ENCODE results near the gene C19orf25. TPM values are rescaled to one million over a fixed set of nuclear protein-coding genes. Genes with fewer than 3 reads are reported as not detected.

Gene C19orf25
- total and polyA plus RNA-seq, 9 of the 15 experiments (the other 6 are each of a cell fraction or from before 2014, with no cell fraction given) = 0.79 to 96.0 (median 36.1) TPM

GRCh38 chr19:1445185-1445931, 33.7 kb downstream of the C19orf25 start (continued):
- TF ChIP-seq RERE (CRISPR knock-in tag; IDR thresholded peaks at IDR 0.05; ENCODE audit: borderline replicate concordance) = no peak
- no peak for TF ChIP-seq MCM2 (IDR thresholded peaks at IDR 0.05; ENCODE audit: low read depth)
- TF ChIP-seq C11orf30 (IDR thresholded peaks at IDR 0.05; ENCODE audit: low read depth) = no peak
- TF ChIP-seq RBM25 (IDR thresholded peaks at IDR 0.05; ENCODE audit: low read depth, low read length, severe bottlenecking) = peak; percentile 96
- TF ChIP-seq RNF219 (CRISPR knock-in tag; IDR thresholded peaks at IDR 0.05) = no peak
- TF ChIP-seq, protein P1, sequence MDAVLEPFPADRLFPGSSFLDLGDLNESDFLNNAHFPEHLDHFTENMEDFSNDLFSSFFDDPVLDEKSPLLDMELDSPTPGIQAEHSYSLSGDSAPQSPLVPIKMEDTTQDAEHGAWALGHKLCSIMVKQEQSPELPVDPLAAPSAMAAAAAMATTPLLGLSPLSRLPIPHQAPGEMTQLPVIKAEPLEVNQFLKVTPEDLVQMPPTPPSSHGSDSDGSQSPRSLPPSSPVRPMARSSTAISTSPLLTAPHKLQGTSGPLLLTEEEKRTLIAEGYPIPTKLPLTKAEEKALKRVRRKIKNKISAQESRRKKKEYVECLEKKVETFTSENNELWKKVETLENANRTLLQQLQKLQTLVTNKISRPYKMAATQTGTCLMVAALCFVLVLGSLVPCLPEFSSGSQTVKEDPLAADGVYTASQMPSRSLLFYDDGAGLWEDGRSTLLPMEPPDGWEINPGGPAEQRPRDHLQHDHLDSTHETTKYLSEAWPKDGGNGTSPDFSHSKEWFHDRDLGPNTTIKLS (IDR thresholded peaks at IDR 0.05; ENCODE audit: borderline replicate concordance, low read depth) = no peak
- TF ChIP-seq COPS2 (conservative IDR thresholded peaks at IDR 0.05) = no peak
- TF ChIP-seq CAMTA2 (CRISPR knock-in tag; conservative IDR thresholded peaks at IDR 0.05) = no peak
- peak in 2 of 3 experiments; percentile 17 to 48 for TF ChIP-seq YY1 (IDR thresholded peaks at IDR 0.05; ENCODE audit: borderline replicate concordance in 1 of 3, control insufficient read depth in 1 of 3, extremely low read depth in 1 of 3, insufficient read depth in 3 of 3, insufficient read length in 1 of 3, insufficient replicate concordance in 2 of 3, low read depth in 1 of 3, low read length in 2 of 3)
- no peak for TF ChIP-seq DNMT1 (IDR thresholded peaks at IDR 0.05)
- TF ChIP-seq MED1 (CRISPR knock-in tag; IDR thresholded peaks at IDR 0.05; ENCODE audit: borderline replicate concordance) = no peak
- no peak for TF ChIP-seq HSF4 (CRISPR knock-in tag; IDR thresholded peaks at IDR 0.05; ENCODE audit: borderline replicate concordance)
- TF ChIP-seq, protein P2, sequence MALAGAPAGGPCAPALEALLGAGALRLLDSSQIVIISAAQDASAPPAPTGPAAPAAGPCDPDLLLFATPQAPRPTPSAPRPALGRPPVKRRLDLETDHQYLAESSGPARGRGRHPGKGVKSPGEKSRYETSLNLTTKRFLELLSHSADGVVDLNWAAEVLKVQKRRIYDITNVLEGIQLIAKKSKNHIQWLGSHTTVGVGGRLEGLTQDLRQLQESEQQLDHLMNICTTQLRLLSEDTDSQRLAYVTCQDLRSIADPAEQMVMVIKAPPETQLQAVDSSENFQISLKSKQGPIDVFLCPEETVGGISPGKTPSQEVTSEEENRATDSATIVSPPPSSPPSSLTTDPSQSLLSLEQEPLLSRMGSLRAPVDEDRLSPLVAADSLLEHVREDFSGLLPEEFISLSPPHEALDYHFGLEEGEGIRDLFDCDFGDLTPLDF (CRISPR knock-in tag; IDR thresholded peaks at IDR 0.05) = no peak
- TF ChIP-seq HMG20A (CRISPR knock-in tag; conservative IDR thresholded peaks at IDR 0.05) = no peak
- no peak for TF ChIP-seq TEAD4 (IDR thresholded peaks at IDR 0.05; ENCODE audit: low read length)
- TF ChIP-seq TEAD4 (CRISPR knock-in tag; IDR thresholded peaks at IDR 0.05; ENCODE audit: borderline replicate concordance) = no peak

All from K562 (cell line).